A673 (cell line): ENCODE results near the gene RPL10A. TPM values are rescaled to one million over a fixed set of nuclear protein-coding genes. Genes with fewer than 3 reads are reported as not detected.

Experiments used
- BruUV-seq: library from RNA; stranded (reverse); fragments of 400-500 nt; replicated peaks from 2 replicates; lab custom pipeline; 2021; lab: Mats Ljungman, UMichigan
- CTCF ChIA-PET: fragments of 300-600 bp; sonication (Branson Sonifier 250); formaldehyde crosslinking; loops from one replicate; lab custom pipeline; 2022; ENCODE audit warnings: antibody characterized with exemption; lab: Charles Lee
- POLR2A ChIA-PET: fragments of 300-600 bp; sonication (Branson Sonifier 250); formaldehyde crosslinking; loops from one replicate; lab custom pipeline; 2022; ENCODE audit warnings: antibody characterized with exemption; ENCODE audit not compliant: low non-redundant PET; lab: Charles Lee
- DNase-seq: peaks from one replicate; pipeline ENCODE4 v3.0.0-alpha.2; 2015; ENCODE audit warnings: low spot score
- H3K27ac ChIP-seq: fragments of 200-600 bp; sonication (generic); 2 replicates; pipeline ENCODE4 v1.5.1; 2016; ENCODE audit warnings: mixed run types, low read depth, mild to moderate bottlenecking, mixed read lengths, antibody characterized with exemption, low read length; ENCODE audit not compliant: poor library complexity, severe bottlenecking
- H3K27me3 ChIP-seq: fragments of 200-600 bp; sonication (generic); replicated peaks from 2 replicates; pipeline ENCODE4 v1.6.1; 2017; ENCODE audit warnings: mixed run types, low read depth, mild to moderate bottlenecking, mixed read lengths, antibody characterized with exemption, low read length; ENCODE audit not compliant: insufficient read depth, poor library complexity
- H3K36me3 ChIP-seq: fragments of 200-600 bp; sonication (generic); 2 replicates; pipeline ENCODE4 v1.6.1; 2016; ENCODE audit warnings: mixed run types, mild to moderate bottlenecking, mixed read lengths, antibody characterized with exemption, low read length; ENCODE audit not compliant: insufficient read depth, poor library complexity, severe bottlenecking
- H3K4me1 ChIP-seq: fragments of 200-600 bp; sonication (generic); 2 replicates; pipeline ENCODE4 v1.6.1; 2017; ENCODE audit warnings: mixed run types, mild to moderate bottlenecking, mixed read lengths, antibody characterized with exemption, low read length; ENCODE audit not compliant: insufficient read depth, poor library complexity, severe bottlenecking
- H3K4me3 ChIP-seq: fragments of 200-600 bp; sonication (generic); 2 replicates; pipeline ENCODE4 v1.5.1; 2016; ENCODE audit warnings: low read depth, mixed run types, mild to moderate bottlenecking, mixed read lengths, low read length; ENCODE audit not compliant: poor library complexity, severe bottlenecking
- H3K9me3 ChIP-seq: fragments of 200-600 bp; sonication (generic); 2 replicates; pipeline ENCODE4 v1.6.1; 2016; ENCODE audit warnings: mixed run types, low read depth, mild to moderate bottlenecking, mixed read lengths, antibody characterized with exemption, low read length; ENCODE audit not compliant: poor library complexity, severe bottlenecking
- EZH2 ChIP-seq: fragments of 200-600 bp; sonication (generic); IDR thresholded peaks from 2 replicates; pipeline ENCODE4 v1.6.1; 2017; ENCODE audit warnings: borderline replicate concordance, low read depth, mild to moderate bottlenecking, mixed read lengths, antibody characterized with exemption, low read length; ENCODE audit not compliant: poor library complexity, severe bottlenecking
- intact Hi-C: fragments of 100-400 bp; cut with micrococcal nuclease; formaldehyde crosslinking; loops from one replicate; pipeline ENCODE4 v1.10.0; 2022; ENCODE audit not compliant: unreplicated experiment
- total RNA-seq: library from RNA; stranded (reverse); gene quantifications from 2 replicates; pipeline ENCODE4 v1.2.3, GENCODE V29; 2021
- TF ChIP-seq, protein P1 (sequence below): fragments of 300-800, 200-600 bp; sonication (generic); conservative IDR thresholded peaks from 2 replicates; pipeline ENCODE4 v1.5.1; 2017; ENCODE audit warnings: low read depth, mild to moderate bottlenecking, antibody characterized with exemption, low read length, moderate library complexity, mixed read lengths

The RPL10A gene
- total RNA-seq, 1 experiment from 2014 or later, result 1,064 TPM

DNA sequence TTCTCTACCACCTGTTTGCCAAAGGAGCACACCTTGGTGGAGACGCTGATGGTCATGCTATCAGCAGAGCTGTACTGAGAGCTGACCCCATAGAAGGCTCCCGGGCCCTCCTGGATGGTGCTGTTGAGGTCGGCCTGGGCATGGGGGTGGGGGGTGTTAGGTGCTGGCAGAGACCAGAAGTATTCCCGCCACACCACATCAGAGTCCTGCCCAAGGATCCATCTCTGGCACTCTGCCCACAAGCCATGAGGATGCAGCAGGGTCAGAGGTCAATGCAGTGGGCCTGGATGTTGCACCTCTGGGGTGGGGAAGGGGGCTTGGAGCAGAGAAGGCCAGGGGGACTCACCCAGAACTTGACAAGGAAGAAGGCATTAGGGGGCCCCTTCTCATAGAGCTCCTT lies 7.4 kb downstream of the RPL10A start:
- TF ChIP-seq, protein P1, sequence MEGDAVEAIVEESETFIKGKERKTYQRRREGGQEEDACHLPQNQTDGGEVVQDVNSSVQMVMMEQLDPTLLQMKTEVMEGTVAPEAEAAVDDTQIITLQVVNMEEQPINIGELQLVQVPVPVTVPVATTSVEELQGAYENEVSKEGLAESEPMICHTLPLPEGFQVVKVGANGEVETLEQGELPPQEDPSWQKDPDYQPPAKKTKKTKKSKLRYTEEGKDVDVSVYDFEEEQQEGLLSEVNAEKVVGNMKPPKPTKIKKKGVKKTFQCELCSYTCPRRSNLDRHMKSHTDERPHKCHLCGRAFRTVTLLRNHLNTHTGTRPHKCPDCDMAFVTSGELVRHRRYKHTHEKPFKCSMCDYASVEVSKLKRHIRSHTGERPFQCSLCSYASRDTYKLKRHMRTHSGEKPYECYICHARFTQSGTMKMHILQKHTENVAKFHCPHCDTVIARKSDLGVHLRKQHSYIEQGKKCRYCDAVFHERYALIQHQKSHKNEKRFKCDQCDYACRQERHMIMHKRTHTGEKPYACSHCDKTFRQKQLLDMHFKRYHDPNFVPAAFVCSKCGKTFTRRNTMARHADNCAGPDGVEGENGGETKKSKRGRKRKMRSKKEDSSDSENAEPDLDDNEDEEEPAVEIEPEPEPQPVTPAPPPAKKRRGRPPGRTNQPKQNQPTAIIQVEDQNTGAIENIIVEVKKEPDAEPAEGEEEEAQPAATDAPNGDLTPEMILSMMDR, result no peak
- no peak for TF ChIP-seq EZH2
- Histone ChIP-seq H3K36me3 (peaks cover 33% of the 10 kb centered on the region), H3K27me3 (no peaks in the 10 kb centered on the region), H3K4me3 (no peak overlapping the region), H3K4me1 (peaks cover 15% of the 10 kb centered on the region), H3K27ac (no peak overlapping the region), H3K9me3 (no peaks in the 10 kb centered on the region)
- intact Hi-C loops, result no loop called here
- CTCF ChIA-PET, result no interaction called here
- POLR2A ChIA-PET, result no interaction called here
- BruUV-seq, result no TSS peak
- no peak for DNase-seq

DNA sequence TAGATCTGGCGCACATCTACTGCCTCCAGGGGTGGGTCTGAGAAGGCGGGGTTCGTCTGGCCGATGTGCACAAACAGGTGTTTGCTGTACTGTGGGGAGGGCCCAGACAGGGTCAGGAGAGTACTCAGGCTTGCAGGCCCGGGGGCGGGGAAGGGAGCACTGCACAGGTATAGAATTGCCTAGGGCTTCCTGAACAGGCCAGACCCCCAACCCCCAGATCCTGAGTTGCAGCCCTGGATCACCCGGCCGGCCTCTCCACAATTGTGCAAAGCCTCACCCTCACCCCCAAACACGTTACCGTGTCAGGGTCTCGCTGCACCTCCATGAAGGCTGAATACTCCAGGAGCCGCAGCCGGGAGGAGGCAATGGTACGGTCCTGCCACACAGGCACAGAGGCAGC lies 7.8 kb downstream of the RPL10A start:
- CTCF ChIA-PET, result interaction anchor here (0.6 kb wide), 1 partner anchor 76 kb away, joined by 4 read pairs; no protein-coding TSS in a partner anchor
- TF ChIP-seq, protein P1, result no peak
- no peak for TF ChIP-seq EZH2
- H3K4me3 ChIP-seq, result no peak overlapping the region
- peaks cover 11% of the 10 kb centered on the region for H3K4me1 ChIP-seq
- intact Hi-C loops, result no loop called here
- H3K27me3 ChIP-seq, result no peaks in the 10 kb centered on the region
- no peaks in the 10 kb centered on the region for H3K9me3 ChIP-seq
- no peak overlapping the region for H3K27ac ChIP-seq
- DNase-seq, result no peak
- POLR2A ChIA-PET, result no interaction called here
- peaks cover 28% of the 10 kb centered on the region for H3K36me3 ChIP-seq
- no TSS peak for BruUV-seq

DNA sequence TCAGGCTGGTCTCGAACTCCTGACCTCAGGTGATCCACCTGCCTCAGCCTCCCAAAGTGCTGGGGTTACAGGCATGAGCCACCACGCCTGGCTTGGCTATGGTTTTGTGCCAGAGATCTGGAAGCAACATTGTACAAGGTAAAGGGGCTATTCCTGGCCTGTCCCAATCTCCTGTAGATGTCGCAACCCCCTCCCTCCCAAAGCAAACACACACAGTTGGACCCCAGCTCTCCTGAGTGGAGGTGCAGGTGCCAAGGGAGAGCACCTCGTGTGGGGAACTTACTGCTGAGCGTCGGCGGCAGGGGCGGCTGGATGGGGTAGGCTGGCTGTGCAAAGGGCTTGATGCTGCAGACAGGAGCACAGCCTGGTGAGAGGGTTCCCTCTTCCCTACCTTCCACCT lies 8.8 kb downstream of the RPL10A start:
- intact Hi-C loops, result no loop called here
- H3K27me3 ChIP-seq, result no peaks in the 10 kb centered on the region
- H3K27ac ChIP-seq, result no peak overlapping the region

More for the DNA sequence above, 8.8 kb downstream of the RPL10A start:
- H3K36me3 ChIP-seq, result peaks cover 18% of the 10 kb centered on the region
- POLR2A ChIA-PET, result no interaction called here
- CTCF ChIA-PET, result no interaction called here
- no peak for DNase-seq
- TF ChIP-seq, protein P1, result no peak
- TF ChIP-seq EZH2, result no peak
- peaks cover 3% of the 10 kb centered on the region for H3K4me1 ChIP-seq
- BruUV-seq, result no TSS peak
- no peaks in the 10 kb centered on the region for H3K9me3 ChIP-seq
- H3K4me3 ChIP-seq, result no peak overlapping the region
